HL-60 (cell line): ENCODE results near the gene POLR2L.

Experiments
- SPI1 ChIP-seq: IDR thresholded peaks from 2 replicates; pipeline ENCODE4 v1.6.1; 2012; ENCODE audit warnings: low read depth, mild to moderate bottlenecking, borderline replicate concordance
- TF ChIP-seq, protein P1 (sequence below): IDR thresholded peaks from one replicate; pipeline ENCODE4 v1.5.1; 2011; ENCODE audit warnings: low read length, control low read depth, inconsistent platforms; ENCODE audit not compliant: insufficient read depth

GRCh38 chr11:803770-804598 lies 38.3 kb downstream of the POLR2L start:
- TF ChIP-seq, protein P1, sequence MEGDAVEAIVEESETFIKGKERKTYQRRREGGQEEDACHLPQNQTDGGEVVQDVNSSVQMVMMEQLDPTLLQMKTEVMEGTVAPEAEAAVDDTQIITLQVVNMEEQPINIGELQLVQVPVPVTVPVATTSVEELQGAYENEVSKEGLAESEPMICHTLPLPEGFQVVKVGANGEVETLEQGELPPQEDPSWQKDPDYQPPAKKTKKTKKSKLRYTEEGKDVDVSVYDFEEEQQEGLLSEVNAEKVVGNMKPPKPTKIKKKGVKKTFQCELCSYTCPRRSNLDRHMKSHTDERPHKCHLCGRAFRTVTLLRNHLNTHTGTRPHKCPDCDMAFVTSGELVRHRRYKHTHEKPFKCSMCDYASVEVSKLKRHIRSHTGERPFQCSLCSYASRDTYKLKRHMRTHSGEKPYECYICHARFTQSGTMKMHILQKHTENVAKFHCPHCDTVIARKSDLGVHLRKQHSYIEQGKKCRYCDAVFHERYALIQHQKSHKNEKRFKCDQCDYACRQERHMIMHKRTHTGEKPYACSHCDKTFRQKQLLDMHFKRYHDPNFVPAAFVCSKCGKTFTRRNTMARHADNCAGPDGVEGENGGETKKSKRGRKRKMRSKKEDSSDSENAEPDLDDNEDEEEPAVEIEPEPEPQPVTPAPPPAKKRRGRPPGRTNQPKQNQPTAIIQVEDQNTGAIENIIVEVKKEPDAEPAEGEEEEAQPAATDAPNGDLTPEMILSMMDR: no peak
- no peak for TF ChIP-seq SPI1
